H9 (cell line): ENCODE measurements around the gene NIPSNAP2. TPM values are rescaled to one million over a fixed set of nuclear protein-coding genes. Genes with fewer than 3 reads are reported as not detected.

Experiments used
- DNase-seq: peaks from one replicate; pipeline ENCODE4 v3.0.0-alpha.2; 2017
- H2AFZ ChIP-seq: one replicate; pipeline ENCODE4 v1.6.1; 2013; ENCODE audit warnings: mild to moderate bottlenecking, low read length, control low read depth, moderate library complexity
- H2AK5ac ChIP-seq: 2 replicates; pipeline ENCODE4 v1.6.1; 2013; ENCODE audit warnings: low read length, control low read depth, mixed read lengths; ENCODE audit not compliant: insufficient read length
- H2BK120ac ChIP-seq: one replicate; pipeline ENCODE4 v1.6.1; 2013; ENCODE audit warnings: low read depth, mild to moderate bottlenecking, low read length, control low read depth, inconsistent platforms; ENCODE audit not compliant: poor library complexity, severe bottlenecking
- H2BK12ac ChIP-seq: 2 replicates; pipeline ENCODE4 v1.6.1; 2013; ENCODE audit warnings: low read length, control low read depth, mixed read lengths, low read depth; ENCODE audit not compliant: insufficient read length
- H2BK15ac ChIP-seq: 2 replicates; pipeline ENCODE4 v1.6.1; 2013; ENCODE audit warnings: low read depth, low read length, control low read depth
- H2BK20ac ChIP-seq: one replicate; pipeline ENCODE4 v1.6.1; 2013; ENCODE audit warnings: low read depth, mild to moderate bottlenecking, low read length, control low read depth, inconsistent platforms; ENCODE audit not compliant: poor library complexity, severe bottlenecking
- H2BK5ac ChIP-seq: 2 replicates; pipeline ENCODE4 v1.6.1; 2013; ENCODE audit warnings: low read length, control low read depth, mixed read lengths; ENCODE audit not compliant: insufficient read length
- H3K14ac ChIP-seq: 2 replicates; pipeline ENCODE4 v1.6.1; 2013; ENCODE audit warnings: low read length, control low read depth; ENCODE audit not compliant: insufficient read depth
- H3K18ac ChIP-seq: 2 replicates; pipeline ENCODE4 v1.6.1; 2013; ENCODE audit warnings: low read depth, mild to moderate bottlenecking, mixed read lengths, low read length, control low read depth; ENCODE audit not compliant: insufficient read length
- H3K23ac ChIP-seq: 2 replicates; pipeline ENCODE4 v1.6.1; 2013; ENCODE audit warnings: low read length, control low read depth, mixed read lengths, low read depth; ENCODE audit not compliant: insufficient read length
- H3K23me2 ChIP-seq: 2 replicates; pipeline ENCODE4 v1.6.1; 2013; ENCODE audit warnings: low read depth, mild to moderate bottlenecking, mixed read lengths, low read length, control low read depth; ENCODE audit not compliant: insufficient read length, poor library complexity, severe bottlenecking
- H3K27ac ChIP-seq: 2 replicates; pipeline ENCODE4 v1.5.1; 2013; ENCODE audit warnings: low read length, control low read depth, mixed read lengths, low read depth; ENCODE audit not compliant: insufficient read length
- H3K27me3 ChIP-seq: 2 replicates; pipeline ENCODE4 v1.6.1; 2013; ENCODE audit warnings: low read length, control low read depth, inconsistent platforms; ENCODE audit not compliant: insufficient read depth
- H3K4ac ChIP-seq: 2 replicates; pipeline ENCODE4 v1.6.1; 2013; ENCODE audit warnings: low read depth, mild to moderate bottlenecking, control low read depth, inconsistent platforms, low read length, moderate library complexity
- H3K4me1 ChIP-seq: 2 replicates; pipeline ENCODE4 v1.6.1; 2013; ENCODE audit warnings: low read length, control low read depth, inconsistent platforms; ENCODE audit not compliant: insufficient read depth
- H3K4me2 ChIP-seq: 2 replicates; pipeline ENCODE4 v1.6.1; 2013; ENCODE audit warnings: low read length, control low read depth, mixed read lengths; ENCODE audit not compliant: insufficient read length, insufficient read depth
- H3K56ac ChIP-seq: 2 replicates; pipeline ENCODE4 v1.6.1; 2013; ENCODE audit warnings: low read depth, mild to moderate bottlenecking, mixed read lengths, low read length, control low read depth; ENCODE audit not compliant: insufficient read length
- H3K79me1 ChIP-seq: 2 replicates; pipeline ENCODE4 v1.6.1; 2013; ENCODE audit warnings: low read depth, mild to moderate bottlenecking, moderate library complexity, low read length, control low read depth, inconsistent platforms; ENCODE audit not compliant: insufficient read depth, poor library complexity, severe bottlenecking
- H3K79me2 ChIP-seq: 2 replicates; pipeline ENCODE4 v1.6.1; 2013; ENCODE audit warnings: low read length, control low read depth, inconsistent platforms; ENCODE audit not compliant: insufficient read depth
- H3K9ac ChIP-seq: 2 replicates; pipeline ENCODE4 v1.6.1; 2013; ENCODE audit warnings: low read length, control low read depth, mixed read lengths; ENCODE audit not compliant: insufficient read length; ENCODE audit errors: extremely low read depth
- H3K9me3 ChIP-seq: one replicate; pipeline ENCODE4 v1.6.1; 2013; ENCODE audit warnings: low read depth, low read length, inconsistent platforms; ENCODE audit not compliant: control insufficient read depth
- H3T11ph ChIP-seq: one replicate; pipeline ENCODE4 v1.6.1; 2013; ENCODE audit warnings: mild to moderate bottlenecking, low read length, control low read depth, inconsistent platforms
- H4K20me1 ChIP-seq: one replicate; pipeline ENCODE4 v1.6.1; 2013; ENCODE audit not compliant: control insufficient read depth, insufficient read length, insufficient read depth
- H4K5ac ChIP-seq: 2 replicates; pipeline ENCODE4 v1.6.1; 2013; ENCODE audit warnings: low read depth, mild to moderate bottlenecking, mixed read lengths, low read length, control low read depth; ENCODE audit not compliant: insufficient read length
- H4K8ac ChIP-seq: replicated peaks from 2 replicates; pipeline ENCODE4 v1.6.1; 2013; ENCODE audit warnings: low read length, control low read depth, mixed read lengths, low read depth; ENCODE audit not compliant: insufficient read length
- H4K91ac ChIP-seq: 2 replicates; pipeline ENCODE4 v1.6.1; 2013; ENCODE audit warnings: low read depth, mild to moderate bottlenecking, moderate library complexity, mixed read lengths, low read length, control low read depth; ENCODE audit not compliant: insufficient read length
- H3K27ac Mint-ChIP-seq, 3 experiments: 2 replicates in 2 of 3; 3 replicates in 1 of 3; pipeline ENCODE4 v1.8.0; 2020 to 2021; ENCODE audit warnings: mixed read lengths in 3 of 3, mild to moderate bottlenecking in 1 of 3, moderate library complexity in 1 of 3
- H3K27me3 Mint-ChIP-seq: 2 replicates; pipeline ENCODE4 v1.8.0; 2021; ENCODE audit warnings: low read depth, mild to moderate bottlenecking, moderate library complexity, mixed read lengths
- H3K36me3 Mint-ChIP-seq, 3 experiments: 2 replicates in 2 of 3; 3 replicates in 1 of 3; pipeline ENCODE4 v1.8.0; 2020 to 2021; ENCODE audit warnings: low read depth in 3 of 3, mixed read lengths in 3 of 3; ENCODE audit not compliant: insufficient read depth in 1 of 3
- H3K4me1 Mint-ChIP-seq, 2 experiments: 2 replicates each; pipeline ENCODE4 v1.8.0; 2020; ENCODE audit warnings: mixed read lengths in 2 of 2
- H3K4me3 Mint-ChIP-seq, 2 experiments: 2 replicates in 1 of 2; 3 replicates in 1 of 2; pipeline ENCODE4 v1.8.0; 2020 to 2021; ENCODE audit warnings: mild to moderate bottlenecking in 2 of 2, mixed read lengths in 2 of 2, moderate library complexity in 1 of 2
- H3K9me3 Mint-ChIP-seq, 2 experiments: 2 replicates in 1 of 2; 3 replicates in 1 of 2; pipeline ENCODE4 v1.8.0; 2020; ENCODE audit warnings: mild to moderate bottlenecking in 2 of 2, mixed read lengths in 2 of 2, moderate library complexity in 1 of 2
- WGBS: extraction: QIAGEN DNeasy Blood & Tissue Kit; methylation state at CpG from one replicate; pipeline ENCODE4 v1.1.7; 2013; ENCODE audit warnings: missing lambda C conversion rate, low lambda C conversion rate, mixed read lengths; ENCODE audit not compliant: insufficient read length; ENCODE audit errors: extremely low coverage; 5-methylcytosine and 5-hydroxymethylcytosine counted together
- total RNA-seq: library from RNA; stranded (reverse); gene quantifications from 2 replicates; pipeline ENCODE4 v1.2.1, GENCODE V29; 2021
- TF ChIP-seq, protein P1 (sequence below): fragments of 200-600 bp; sonication (generic); conservative IDR thresholded peaks from 3 replicates; pipeline ENCODE4 v1.8.0; 2021; ENCODE audit warnings: antibody characterized with exemption, mild to moderate bottlenecking

The NIPSNAP2 gene
- total RNA-seq, 1 experiment from 2014 or later = 40.7 TPM

DNA sequence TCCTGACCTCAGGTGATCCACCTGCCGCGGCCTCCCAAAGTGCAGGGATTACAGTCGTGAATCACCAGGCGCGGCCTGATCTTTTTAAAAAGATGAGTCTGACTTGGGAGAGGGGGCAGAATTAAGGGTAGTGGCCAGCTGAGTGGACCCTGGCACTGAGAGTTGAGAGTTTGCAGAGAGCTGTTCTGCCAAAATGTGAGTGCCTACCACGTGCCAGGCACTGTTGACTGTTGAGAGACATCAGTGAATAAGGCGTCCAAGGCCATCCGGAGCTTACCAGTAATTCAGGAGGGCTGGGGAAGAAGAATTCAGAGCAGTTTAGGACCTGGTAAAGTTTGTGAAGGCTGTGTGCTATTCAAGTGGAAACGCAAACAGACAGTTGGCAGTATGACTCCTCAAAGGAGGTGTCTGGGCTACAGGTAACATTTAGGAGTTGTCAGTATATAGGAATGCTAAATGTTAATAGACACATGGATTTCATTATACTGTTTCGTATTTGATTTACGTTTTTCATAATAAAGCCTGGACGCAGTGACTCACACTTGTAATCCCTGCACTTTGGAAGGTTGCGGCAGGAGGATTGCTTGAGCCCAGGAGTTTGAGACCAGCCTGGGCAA lies 1.5 kb downstream of the NIPSNAP2 start:
- Histone ChIP-seq H3K18ac (no peak overlapping the region), H4K8ac (no peak overlapping the region), H2BK12ac (no peak overlapping the region), H4K5ac (no peak overlapping the region), H2BK20ac (no peak overlapping the region), H3K4ac (no peak overlapping the region), H3K4me1 (no peaks in the 10 kb centered on the region), H3K27me3 (peaks cover 3% of the 10 kb centered on the region; the same call in 1 of the 2 replicates), H3K9me3 (no peaks in the 10 kb centered on the region), H4K20me1 (no peaks in the 10 kb centered on the region), H2BK120ac (no peak overlapping the region), H2AFZ (no peak overlapping the region), H3K79me1 (no peaks in the 10 kb centered on the region), H3K14ac (no peak overlapping the region), H3K4me2 (no peak overlapping the region), H2BK15ac (no peak overlapping the region), H3K23me2 (no peaks in the 10 kb centered on the region), H3T11ph (no peak overlapping the region), H2AK5ac (no peak overlapping the region), H3K9ac (no peak overlapping the region), H3K79me2 (no peaks in the 10 kb centered on the region; the same call in 1 of the 2 replicates), H3K56ac (no peak overlapping the region), H3K23ac (no peak overlapping the region), H3K27ac (no peak overlapping the region), H4K91ac (no peak overlapping the region), H2BK5ac (no peak overlapping the region)
- no CpG with 5 or more reads among the region's 13 CpGs for WGBS
- Mint-ChIP-seq H3K4me1 (peaks cover 14 to 15% of the 10 kb centered on the region in 2 experiments), H3K4me3 (peak overlapping the region; percentile 87 to 91), H3K27me3 (peaks cover 30% of the 10 kb centered on the region), H3K27ac (no peak overlapping the region; a peak in 1 of 7 replicates), H3K36me3 (peaks cover 4 to 26% (median 18%) of the 10 kb centered on the region in 3 experiments; a peak in 6 of 7 replicates), H3K9me3 (peaks cover 0 to 3% of the 10 kb centered on the region in 2 experiments; a peak in 1 of 5 replicates)
- DNase-seq = no peak
- TF ChIP-seq, protein P1, sequence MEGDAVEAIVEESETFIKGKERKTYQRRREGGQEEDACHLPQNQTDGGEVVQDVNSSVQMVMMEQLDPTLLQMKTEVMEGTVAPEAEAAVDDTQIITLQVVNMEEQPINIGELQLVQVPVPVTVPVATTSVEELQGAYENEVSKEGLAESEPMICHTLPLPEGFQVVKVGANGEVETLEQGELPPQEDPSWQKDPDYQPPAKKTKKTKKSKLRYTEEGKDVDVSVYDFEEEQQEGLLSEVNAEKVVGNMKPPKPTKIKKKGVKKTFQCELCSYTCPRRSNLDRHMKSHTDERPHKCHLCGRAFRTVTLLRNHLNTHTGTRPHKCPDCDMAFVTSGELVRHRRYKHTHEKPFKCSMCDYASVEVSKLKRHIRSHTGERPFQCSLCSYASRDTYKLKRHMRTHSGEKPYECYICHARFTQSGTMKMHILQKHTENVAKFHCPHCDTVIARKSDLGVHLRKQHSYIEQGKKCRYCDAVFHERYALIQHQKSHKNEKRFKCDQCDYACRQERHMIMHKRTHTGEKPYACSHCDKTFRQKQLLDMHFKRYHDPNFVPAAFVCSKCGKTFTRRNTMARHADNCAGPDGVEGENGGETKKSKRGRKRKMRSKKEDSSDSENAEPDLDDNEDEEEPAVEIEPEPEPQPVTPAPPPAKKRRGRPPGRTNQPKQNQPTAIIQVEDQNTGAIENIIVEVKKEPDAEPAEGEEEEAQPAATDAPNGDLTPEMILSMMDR = no peak
